HG03442 (cell line): Measurements from ENCODE around the gene GALNT9.
"Not testable (repeated sequence)": the region's sequence is repeated elsewhere in the genome, so short reads cannot be mapped to it uniquely, and the experiment has no call there.

Experiments
- ATAC-seq: cut with Tn5 transposase; IDR thresholded peaks from one replicate; pipeline ENCODE4 v1.9.1; 2021; ENCODE audit warnings: mild to moderate bottlenecking, moderate library complexity; ENCODE audit not compliant: unreplicated experiment

The GALNT9 gene

GRCh38 chr12:132253698-132254480 lies 75.5 kb downstream of the GALNT9 start:
- no peak for ATAC-seq

- not testable (repeated sequence) for ATAC-seq
Measured at GRCh38 chr12:132252981-132253380, 76.4 kb downstream of the GALNT9 start.

- ATAC-seq: no peak
Measured at GRCh38 chr12:132251741-132252490, 77.5 kb downstream of the GALNT9 start.

- ATAC-seq: no peak
Measured at GRCh38 chr12:132251310-132251709, 78.1 kb downstream of the GALNT9 start.

- no peak for ATAC-seq
Measured at GRCh38 chr12:132250707-132251106, 78.7 kb downstream of the GALNT9 start.

- ATAC-seq: no peak
Measured at GRCh38 chr12:132249689-132250478, 79.5 kb downstream of the GALNT9 start.

GRCh38 chr12:132248453-132249167 lies 80.8 kb downstream of the GALNT9 start:
- ATAC-seq: no peak

GRCh38 chr12:132247718-132248452 lies 81.5 kb downstream of the GALNT9 start:
- ATAC-seq: no peak

- no peak for ATAC-seq
Measured at GRCh38 chr12:132246997-132247717, 82.2 kb downstream of the GALNT9 start.

- no peak for ATAC-seq
Measured at GRCh38 chr12:132245521-132246101, 83.8 kb downstream of the GALNT9 start.

GRCh38 chr12:132244724-132245295 lies 84.6 kb downstream of the GALNT9 start:
- no peak for ATAC-seq

- ATAC-seq: no peak
Measured at GRCh38 chr12:132243596-132244310, 85.6 kb downstream of the GALNT9 start.

GRCh38 chr12:132243171-132243570 lies 86.2 kb downstream of the GALNT9 start:
- ATAC-seq: not testable (repeated sequence)

- not testable (repeated sequence) for ATAC-seq
Measured at GRCh38 chr12:132240669-132241007, 88.8 kb downstream of the GALNT9 start.

GRCh38 chr12:132239796-132240668 lies 89.4 kb downstream of the GALNT9 start:
- no peak for ATAC-seq

- ATAC-seq: no peak
Measured at GRCh38 chr12:132239392-132239791, 90.0 kb downstream of the GALNT9 start.

- no peak for ATAC-seq
Measured at GRCh38 chr12:132238884-132239283, 90.5 kb downstream of the GALNT9 start.
